ENCODE data around the gene COMTD1. TPM values are rescaled to one million over a fixed set of nuclear protein-coding genes. Genes with fewer than 3 reads are reported as not detected.
"Not testable (repeated sequence)": the region's sequence is repeated elsewhere in the genome, so short reads cannot be mapped to it uniquely, and the experiment has no call there.

COMTD1 gene
- total and polyA plus RNA-seq, 7 donors = 7.8 to 147 (median 11.4) TPM

DNA sequence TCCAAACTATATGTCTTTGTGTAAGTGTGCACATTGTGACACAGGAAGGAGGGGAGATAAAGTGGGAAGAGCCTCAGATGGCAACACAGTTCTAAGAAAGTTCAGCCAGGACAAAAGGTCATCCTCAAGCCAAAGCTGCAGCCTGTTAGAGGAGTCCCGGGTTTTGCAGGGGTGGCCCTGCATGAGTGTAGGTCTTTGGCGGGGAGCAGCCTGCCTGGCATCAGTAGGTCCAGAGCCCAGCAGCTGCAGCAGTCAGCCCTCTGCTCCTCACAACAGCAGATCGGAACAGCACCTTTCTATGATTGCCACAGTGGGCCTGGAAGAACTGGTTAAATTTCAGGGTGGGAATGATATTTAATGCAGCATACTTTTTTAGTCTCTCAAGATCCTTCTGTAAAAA is 38.7 kb downstream of the COMTD1 start:
- Histone ChIP-seq H3K27me3 (no peaks in the 10 kb centered on the region), H3K9me3 (no peaks in the 10 kb centered on the region), H3K4me1 (peaks cover 0 to 34% (median 26%) of the 10 kb centered on the region in 4 donors), H3K27ac (no peak overlapping the region), H3K36me3 (no peaks in the 10 kb centered on the region), H3K4me3 (no peak overlapping the region)
- intact Hi-C loops (cut with DNase I) = no loop called here
- peak; percentile 55 for DNase-seq
- 91 to 93% methylated on average over 3 of the region's 3 CpGs for WGBS, 2 donors
- no peak for TF ChIP-seq POLR2AphosphoS5 (IDR thresholded peaks at IDR 0.05)
- TF ChIP-seq EP300 (IDR thresholded peaks at IDR 0.05) = no peak
- TF ChIP-seq, protein P1, sequence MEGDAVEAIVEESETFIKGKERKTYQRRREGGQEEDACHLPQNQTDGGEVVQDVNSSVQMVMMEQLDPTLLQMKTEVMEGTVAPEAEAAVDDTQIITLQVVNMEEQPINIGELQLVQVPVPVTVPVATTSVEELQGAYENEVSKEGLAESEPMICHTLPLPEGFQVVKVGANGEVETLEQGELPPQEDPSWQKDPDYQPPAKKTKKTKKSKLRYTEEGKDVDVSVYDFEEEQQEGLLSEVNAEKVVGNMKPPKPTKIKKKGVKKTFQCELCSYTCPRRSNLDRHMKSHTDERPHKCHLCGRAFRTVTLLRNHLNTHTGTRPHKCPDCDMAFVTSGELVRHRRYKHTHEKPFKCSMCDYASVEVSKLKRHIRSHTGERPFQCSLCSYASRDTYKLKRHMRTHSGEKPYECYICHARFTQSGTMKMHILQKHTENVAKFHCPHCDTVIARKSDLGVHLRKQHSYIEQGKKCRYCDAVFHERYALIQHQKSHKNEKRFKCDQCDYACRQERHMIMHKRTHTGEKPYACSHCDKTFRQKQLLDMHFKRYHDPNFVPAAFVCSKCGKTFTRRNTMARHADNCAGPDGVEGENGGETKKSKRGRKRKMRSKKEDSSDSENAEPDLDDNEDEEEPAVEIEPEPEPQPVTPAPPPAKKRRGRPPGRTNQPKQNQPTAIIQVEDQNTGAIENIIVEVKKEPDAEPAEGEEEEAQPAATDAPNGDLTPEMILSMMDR (IDR thresholded peaks at IDR 0.05) = no peak
- TF ChIP-seq POLR2A (IDR thresholded peaks at IDR 0.05) = no peak

DNA sequence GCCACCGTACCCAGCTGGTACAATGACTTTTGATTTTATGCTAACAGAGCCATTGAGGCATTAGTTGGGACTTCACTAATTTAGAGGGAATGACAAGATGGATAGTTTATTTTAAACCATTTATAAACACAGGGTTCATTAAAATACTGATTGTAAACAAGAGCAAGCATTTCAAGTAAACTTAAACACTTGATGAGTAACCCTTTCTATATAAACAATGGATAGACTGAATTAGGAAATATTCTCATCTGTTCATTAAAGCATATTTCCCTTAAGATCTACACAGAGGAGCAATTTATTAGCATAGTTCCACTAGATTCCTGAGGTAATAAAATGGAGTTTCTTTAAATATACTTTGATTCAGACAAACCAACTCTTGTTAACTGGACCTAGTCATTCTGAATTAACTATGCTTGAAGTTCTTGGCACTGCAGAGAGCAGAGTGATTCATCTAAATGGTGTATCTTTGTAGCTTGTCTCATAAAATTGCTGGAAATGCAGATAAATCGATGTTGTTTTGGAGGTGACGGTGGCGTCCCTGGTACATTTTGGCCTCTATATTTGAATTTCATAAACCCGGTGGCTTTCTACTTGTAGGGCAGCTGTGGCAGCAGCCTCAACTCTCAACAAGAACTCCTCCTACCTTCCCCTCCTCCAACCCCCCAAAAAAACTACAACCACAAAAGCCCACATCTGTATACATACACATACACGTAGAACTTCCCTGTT is 40.6 kb downstream of the COMTD1 start:
- no peak overlapping the region for H3K4me3 ChIP-seq
- 85 to 90% methylated on average over 6 of the region's 6 CpGs for WGBS, 2 donors
- H3K36me3 ChIP-seq = no peaks in the 10 kb centered on the region
- intact Hi-C loops (cut with DNase I) = no loop called here
- H3K9me3 ChIP-seq = no peaks in the 10 kb centered on the region
- peaks cover 0 to 39% (median 31%) of the 10 kb centered on the region in 4 donors for H3K4me1 ChIP-seq
- peak overlapping the region in 3 of 4 donors; percentile 63 to 81 (median 70) for H3K27ac ChIP-seq
- DNase-seq = peak; percentile 9
- H3K27me3 ChIP-seq = no peaks in the 10 kb centered on the region
- TF ChIP-seq EP300 (IDR thresholded peaks at IDR 0.05) (no peak), POLR2AphosphoS5 (IDR thresholded peaks at IDR 0.05) (peak in 2 of 4 donors; percentile 16 to 25)

DNA sequence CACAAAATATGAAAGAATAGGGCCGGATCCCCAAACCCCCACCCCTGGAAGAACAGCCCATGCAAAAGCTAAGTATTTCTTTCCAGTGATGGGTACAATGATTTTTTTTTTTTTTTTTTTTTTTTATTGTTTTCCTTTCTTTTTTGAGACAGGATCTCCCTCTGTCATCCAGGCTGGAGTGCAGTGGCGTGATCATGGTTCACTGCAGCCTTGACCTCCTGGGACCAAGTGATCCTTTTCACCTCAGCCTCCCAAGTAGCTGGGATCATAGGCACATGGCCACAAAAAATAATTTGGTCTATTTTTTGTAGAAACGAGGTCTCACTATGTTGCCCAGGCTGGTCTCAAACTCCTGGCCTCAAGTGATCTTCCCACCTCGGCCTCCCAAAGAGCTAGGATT is 41.1 kb downstream of the COMTD1 start:
- H3K4me3 ChIP-seq; H3K27me3 ChIP-seq; H3K9me3 ChIP-seq; intact Hi-C loops (cut with DNase I); H3K36me3 ChIP-seq: not testable (repeated sequence)
- WGBS, 2 donors = 91 to 93% methylated on average over 4 of the region's 4 CpGs
- DNase-seq = peak; percentile 21
- peak overlapping the region in 3 of 4 donors; percentile 63 to 81 (median 70) for H3K27ac ChIP-seq
- H3K4me1 ChIP-seq = peaks cover 0 to 39% (median 31%) of the 10 kb centered on the region in 4 donors

DNA sequence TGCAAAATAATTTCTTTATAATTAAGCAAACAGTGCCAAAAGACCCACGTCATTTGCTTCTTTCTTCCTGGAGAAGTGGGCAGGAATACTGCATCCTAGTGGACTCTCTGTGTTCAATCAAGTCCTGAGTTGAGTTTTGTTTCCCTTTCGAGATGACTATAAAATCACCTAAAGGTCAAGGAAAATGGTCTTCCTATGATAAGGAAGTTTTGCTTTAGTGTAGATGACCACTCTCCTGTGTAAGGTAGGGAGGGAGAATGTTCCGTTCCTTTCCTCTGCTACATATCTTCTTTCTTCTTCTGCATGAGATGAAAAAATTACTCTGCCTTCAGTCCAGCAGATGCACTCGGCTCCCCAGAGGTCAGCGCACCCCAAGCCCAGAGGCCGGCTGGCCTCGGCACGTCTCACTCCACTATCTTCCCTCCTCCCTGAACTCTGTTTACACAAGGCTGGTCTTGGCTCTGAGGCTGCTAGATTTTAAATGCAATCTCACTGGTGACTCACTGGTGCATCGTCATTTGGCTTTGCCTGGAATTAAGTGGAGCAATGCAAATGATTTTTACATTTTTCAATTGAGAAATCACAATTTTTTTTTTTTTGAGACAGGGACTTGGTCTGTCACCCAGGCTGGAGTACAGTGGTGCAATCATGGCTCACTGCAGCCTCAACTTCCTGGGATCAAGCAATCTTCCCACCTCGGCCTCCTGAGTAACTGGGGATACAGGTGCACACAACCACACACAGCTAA is 43.8 kb downstream of the COMTD1 start:
- H3K36me3 ChIP-seq = no peaks in the 10 kb centered on the region
- peaks cover 0 to 39% (median 31%) of the 10 kb centered on the region in 4 donors for H3K4me1 ChIP-seq
- DNase-seq = peak; percentile 83
- no peaks in the 10 kb centered on the region for H3K27me3 ChIP-seq
- intact Hi-C loops (cut with DNase I) = no loop called here
- H3K4me3 ChIP-seq = no peak overlapping the region
- TF ChIP-seq POLR2A (IDR thresholded peaks at IDR 0.05) (no peak), POLR2AphosphoS5 (IDR thresholded peaks at IDR 0.05) (peak in 3 of 4 donors; percentile 26 to 63 (median 34))
- H3K9me3 ChIP-seq = no peaks in the 10 kb centered on the region
- 16 to 54% methylated on average over 10 of the region's 10 CpGs for WGBS, 2 donors
- H3K27ac ChIP-seq = peak overlapping the region; percentile 63 to 81 (median 74)

DNA sequence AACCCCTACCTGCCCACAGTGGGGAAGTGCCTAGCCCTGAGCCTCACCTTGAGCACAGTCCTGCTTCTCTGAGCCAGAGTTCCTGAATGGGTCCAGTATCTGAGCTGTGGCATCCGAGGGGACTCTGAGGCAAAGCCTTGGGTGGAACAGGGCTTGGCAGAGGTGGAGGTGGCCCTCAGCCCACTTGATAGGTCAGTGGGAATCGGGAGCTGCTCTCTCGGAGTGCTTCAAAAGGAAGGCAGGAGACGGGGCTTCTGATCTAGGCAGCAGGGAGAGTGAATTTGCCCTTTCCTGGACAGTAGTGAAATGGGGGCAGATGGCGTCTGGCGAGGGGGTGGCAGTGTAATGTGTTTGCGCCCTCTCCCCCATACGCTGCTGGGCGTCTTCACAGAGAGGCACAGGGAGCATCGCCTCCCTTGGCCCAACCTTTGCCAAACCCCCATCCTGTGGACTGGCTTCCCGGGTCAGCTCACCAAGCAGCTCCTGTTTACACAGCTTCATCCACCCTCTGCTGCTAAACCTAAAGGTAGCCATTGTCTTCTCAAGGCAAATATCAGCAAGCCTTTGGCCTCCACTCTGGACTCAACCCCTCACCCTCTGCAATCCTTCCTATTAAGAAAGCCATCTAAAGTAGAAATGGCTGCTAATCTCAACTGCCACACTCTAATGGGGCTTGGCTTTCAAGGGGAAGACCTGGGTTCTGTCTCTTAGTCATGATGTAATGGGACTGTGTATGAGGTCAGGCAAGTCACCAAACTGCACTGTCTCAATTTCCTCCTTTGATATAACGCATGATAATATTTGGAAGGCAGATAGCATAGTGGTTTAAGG is 46.3 kb downstream of the COMTD1 start:
- Histone ChIP-seq H3K4me3 (no peak overlapping the region), H3K4me1 (peaks cover 0 to 23% (median 17%) of the 10 kb centered on the region in 4 donors), H3K27me3 (no peaks in the 10 kb centered on the region), H3K9me3 (no peaks in the 10 kb centered on the region), H3K36me3 (no peaks in the 10 kb centered on the region), H3K27ac (no peak overlapping the region)
- 95% methylated on average over 12 of the region's 12 CpGs for WGBS, 2 donors
- intact Hi-C loops (cut with DNase I) = no loop called here
- TF ChIP-seq, protein P1 (IDR thresholded peaks at IDR 0.05) = no peak
- TF ChIP-seq EP300 (IDR thresholded peaks at IDR 0.05) = no peak
- no peak for TF ChIP-seq POLR2A (IDR thresholded peaks at IDR 0.05)
- TF ChIP-seq POLR2AphosphoS5 (IDR thresholded peaks at IDR 0.05) = no peak
- DNase-seq = no peak

DNA sequence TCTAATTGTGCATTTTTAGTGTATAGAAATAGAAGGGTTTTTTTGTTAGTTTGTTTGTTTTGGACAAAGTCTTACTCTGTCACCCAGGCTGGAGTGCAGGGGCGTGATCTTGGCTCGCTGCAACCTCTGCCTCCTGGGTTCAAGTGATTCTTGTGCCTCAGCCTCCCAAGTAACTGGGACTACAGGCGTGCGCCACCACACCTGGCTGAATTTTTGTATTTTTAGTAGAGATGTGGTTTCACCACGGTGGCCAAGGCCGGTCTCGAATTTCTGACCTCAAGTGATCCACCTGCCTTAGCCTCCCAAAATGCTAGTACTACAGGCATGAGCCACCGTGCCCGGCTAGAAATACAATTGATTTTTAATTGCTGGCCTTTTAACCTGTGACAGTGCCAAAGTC is 47.2 kb downstream of the COMTD1 start:
- intact Hi-C loops (cut with DNase I) = loop anchor here (1.0 kb wide), 1 partner anchor 42 kb away; no protein-coding TSS in a partner anchor
- WGBS, 2 donors = 87 to 95% methylated on average over 9 of the region's 9 CpGs
- not testable (repeated sequence) for H3K36me3 ChIP-seq, H3K9me3 ChIP-seq, H3K4me3 ChIP-seq, H3K27ac ChIP-seq, DNase-seq, H3K27me3 ChIP-seq
- peaks cover 0 to 22% (median 17%) of the 10 kb centered on the region in 4 donors for H3K4me1 ChIP-seq

All from sigmoid colon (tissue), 7 donors.